Measurements from ENCODE around the gene LRRTM4. TPM values are rescaled to one million over a fixed set of nuclear protein-coding genes. Genes with fewer than 3 reads are reported as not detected.

Gene LRRTM4
- total and polyA plus RNA-seq, 2 of the 13 experiments (the other 11 are each of a cell fraction or from before 2014, with no cell fraction given): 1.2 TPM

DNA sequence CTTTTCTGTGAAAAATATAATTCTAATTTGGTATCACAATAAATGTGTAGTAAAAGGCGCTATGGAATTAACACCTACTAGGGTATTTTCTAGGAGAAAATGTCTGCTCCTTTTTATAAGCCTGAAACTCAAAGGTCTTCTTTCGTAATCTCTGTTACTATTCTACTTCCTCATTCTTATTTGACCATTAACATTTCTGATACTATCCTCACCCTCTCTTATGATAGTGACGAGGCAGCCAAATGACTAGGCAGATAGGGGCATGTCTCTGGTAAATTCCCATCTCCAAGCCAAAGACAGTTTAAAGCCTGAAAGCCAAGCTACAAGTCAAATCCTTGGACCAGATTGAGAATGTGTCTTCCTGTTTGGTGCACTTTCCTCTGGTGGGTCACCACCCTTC lies 251.7 kb downstream of the LRRTM4 start:
- Histone ChIP-seq H3K27ac (ENCODE audit: extremely low read length, insufficient read depth, low read length) (no peak overlapping the region), H3K79me2 (ENCODE audit: insufficient read depth, low read length) (no peaks in the 10 kb centered on the region), H3K4me1 (ENCODE audit: insufficient read depth, low read length) (no peaks in the 10 kb centered on the region), H3K9ac (ENCODE audit: insufficient read depth, low read depth, low read length) (no peak overlapping the region), H4K20me1 (ENCODE audit: insufficient read depth, low read length) (no peaks in the 10 kb centered on the region), H2AFZ (ENCODE audit: low read length) (no peak overlapping the region), H3K4me3 (replicated peaks in 1 of 3; ENCODE audit: insufficient read depth in 1 of 3, low read depth in 2 of 3, low read length in 3 of 3) (no peak overlapping the region), H3K27me3 (ENCODE audit: control insufficient read depth in 1 of 2, insufficient read depth in 2 of 2, low read length in 2 of 2) (no peaks in the 10 kb centered on the region), H3K4me2 (ENCODE audit: low read depth, low read length) (no peak overlapping the region), H3K36me3 (replicated peaks in 1 of 2; ENCODE audit: control insufficient read depth in 1 of 2, insufficient read depth in 2 of 2, low read length in 2 of 2) (no peaks in the 10 kb centered on the region), H3K9me3 (ENCODE audit: low read length) (no peaks in the 10 kb centered on the region)
- ChIA-PET CTCF (ENCODE audit: low intra/inter-chr PET ratio, low total read pairs) (no interaction called here), POLR2A (no interaction called here)
- in situ Hi-C loops (cut with HindIII; ENCODE audit: extremely low pct_ligation_motif_present, low pct_unique_long_range_greater_than_20kb) (no loop called here), intact Hi-C loops (cut with micrococcal nuclease; ENCODE audit: unreplicated experiment) (no loop called here)
- DNase-seq (ENCODE audit: low spot score): no peak
- no TSS peak for BruUV-seq (replicated peaks)
- WGBS (ENCODE audit: low lambda C conversion rate): 12% methylated on average over 3 of the region's 3 CpGs
- no peak for ATAC-seq
- FAIRE-seq: no peak
- TF ChIP-seq ELF3 (CRISPR knock-in tag; IDR thresholded peaks at IDR 0.05) (0 out of 2 replicates have a peak, but pooled peaks have one; percentile 22), CENPX (CRISPR knock-in tag; IDR thresholded peaks at IDR 0.05) (no peak), ZNF33B (CRISPR knock-in tag; IDR thresholded peaks at IDR 0.05) (no peak)

DNA sequence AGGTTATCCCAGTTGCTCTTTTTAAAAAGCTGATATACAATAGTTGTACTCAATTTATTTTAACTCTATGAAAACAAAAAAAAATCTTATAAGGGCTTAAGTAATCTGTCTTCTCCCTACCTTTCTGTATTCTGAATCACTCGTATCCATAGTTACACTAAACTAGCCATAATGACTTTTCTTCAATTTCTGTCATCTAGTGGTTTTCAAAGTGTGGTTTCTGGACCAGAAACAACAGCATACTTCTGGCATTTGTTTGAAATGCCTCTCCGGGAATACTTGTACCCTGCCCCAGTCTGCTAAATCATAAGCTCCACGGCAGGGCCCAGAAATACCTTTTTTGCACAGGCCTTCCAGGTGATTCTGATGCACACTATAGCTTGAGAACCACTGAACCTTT lies 253.6 kb downstream of the LRRTM4 start:
- ChIA-PET POLR2A (no interaction called here), CTCF (ENCODE audit: low intra/inter-chr PET ratio, low total read pairs) (no interaction called here)
- FAIRE-seq: no peak
- Histone ChIP-seq H3K9ac (ENCODE audit: insufficient read depth, low read depth, low read length) (no peak overlapping the region), H3K4me3 (replicated peaks in 1 of 3; ENCODE audit: insufficient read depth in 1 of 3, low read depth in 2 of 3, low read length in 3 of 3) (no peak overlapping the region), H3K9me3 (ENCODE audit: low read length) (no peaks in the 10 kb centered on the region), H2AFZ (ENCODE audit: low read length) (no peak overlapping the region), H3K36me3 (replicated peaks in 1 of 2; ENCODE audit: control insufficient read depth in 1 of 2, insufficient read depth in 2 of 2, low read length in 2 of 2) (no peaks in the 10 kb centered on the region), H3K79me2 (ENCODE audit: insufficient read depth, low read length) (no peaks in the 10 kb centered on the region), H3K27me3 (ENCODE audit: control insufficient read depth in 1 of 2, insufficient read depth in 2 of 2, low read length in 2 of 2) (no peaks in the 10 kb centered on the region), H3K4me1 (ENCODE audit: insufficient read depth, low read length) (no peaks in the 10 kb centered on the region), H3K27ac (ENCODE audit: extremely low read length, insufficient read depth, low read length) (no peak overlapping the region), H3K4me2 (ENCODE audit: low read depth, low read length) (no peak overlapping the region), H4K20me1 (ENCODE audit: insufficient read depth, low read length) (no peaks in the 10 kb centered on the region)
- 9% methylated on average over 3 of the region's 3 CpGs for WGBS (ENCODE audit: low lambda C conversion rate)
- intact Hi-C loops (cut with micrococcal nuclease; ENCODE audit: unreplicated experiment) (no loop called here), in situ Hi-C loops (cut with HindIII; ENCODE audit: extremely low pct_ligation_motif_present, low pct_unique_long_range_greater_than_20kb) (no loop called here)
- TF ChIP-seq, protein P1, sequence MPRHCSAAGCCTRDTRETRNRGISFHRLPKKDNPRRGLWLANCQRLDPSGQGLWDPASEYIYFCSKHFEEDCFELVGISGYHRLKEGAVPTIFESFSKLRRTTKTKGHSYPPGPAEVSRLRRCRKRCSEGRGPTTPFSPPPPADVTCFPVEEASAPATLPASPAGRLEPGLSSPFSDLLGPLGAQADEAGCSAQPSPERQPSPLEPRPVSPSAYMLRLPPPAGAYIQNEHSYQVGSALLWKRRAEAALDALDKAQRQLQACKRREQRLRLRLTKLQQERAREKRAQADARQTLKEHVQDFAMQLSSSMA (CRISPR knock-in tag; IDR thresholded peaks at IDR 0.05): no peak
- TF ChIP-seq ZMYM4 (CRISPR knock-in tag; IDR thresholded peaks at IDR 0.05) (no peak), ZFX (CRISPR knock-in tag; IDR thresholded peaks at IDR 0.05; ENCODE audit: low read depth) (no peak), SCMH1 (CRISPR knock-in tag; IDR thresholded peaks at IDR 0.05; ENCODE audit: borderline replicate concordance) (no peak), ELF3 (CRISPR knock-in tag; IDR thresholded peaks at IDR 0.05) (no peak), ZNF607 (CRISPR knock-in tag; IDR thresholded peaks at IDR 0.05; ENCODE audit: borderline replicate concordance) (no peak), ZNF547 (CRISPR knock-in tag; IDR thresholded peaks at IDR 0.05) (no peak), DR1 (CRISPR knock-in tag; IDR thresholded peaks at IDR 0.05) (no peak), TBX2 (CRISPR knock-in tag; IDR thresholded peaks at IDR 0.05; ENCODE audit: borderline replicate concordance) (no peak)
- TF ChIP-seq, protein P2, sequence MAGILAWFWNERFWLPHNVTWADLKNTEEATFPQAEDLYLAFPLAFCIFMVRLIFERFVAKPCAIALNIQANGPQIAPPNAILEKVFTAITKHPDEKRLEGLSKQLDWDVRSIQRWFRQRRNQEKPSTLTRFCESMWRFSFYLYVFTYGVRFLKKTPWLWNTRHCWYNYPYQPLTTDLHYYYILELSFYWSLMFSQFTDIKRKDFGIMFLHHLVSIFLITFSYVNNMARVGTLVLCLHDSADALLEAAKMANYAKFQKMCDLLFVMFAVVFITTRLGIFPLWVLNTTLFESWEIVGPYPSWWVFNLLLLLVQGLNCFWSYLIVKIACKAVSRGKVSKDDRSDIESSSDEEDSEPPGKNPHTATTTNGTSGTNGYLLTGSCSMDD (CRISPR knock-in tag; IDR thresholded peaks at IDR 0.05): no peak
- BruUV-seq (replicated peaks): no TSS peak
- no peak for ATAC-seq
- DNase-seq (ENCODE audit: low spot score): no peak
